ENCODE data around the gene FTSJ3. TPM values are rescaled to one million over a fixed set of nuclear protein-coding genes. Genes with fewer than 3 reads are reported as not detected.

Gene FTSJ3
- total RNA-seq, 1 experiment from 2014 or later, result 36.9 TPM

DNA sequence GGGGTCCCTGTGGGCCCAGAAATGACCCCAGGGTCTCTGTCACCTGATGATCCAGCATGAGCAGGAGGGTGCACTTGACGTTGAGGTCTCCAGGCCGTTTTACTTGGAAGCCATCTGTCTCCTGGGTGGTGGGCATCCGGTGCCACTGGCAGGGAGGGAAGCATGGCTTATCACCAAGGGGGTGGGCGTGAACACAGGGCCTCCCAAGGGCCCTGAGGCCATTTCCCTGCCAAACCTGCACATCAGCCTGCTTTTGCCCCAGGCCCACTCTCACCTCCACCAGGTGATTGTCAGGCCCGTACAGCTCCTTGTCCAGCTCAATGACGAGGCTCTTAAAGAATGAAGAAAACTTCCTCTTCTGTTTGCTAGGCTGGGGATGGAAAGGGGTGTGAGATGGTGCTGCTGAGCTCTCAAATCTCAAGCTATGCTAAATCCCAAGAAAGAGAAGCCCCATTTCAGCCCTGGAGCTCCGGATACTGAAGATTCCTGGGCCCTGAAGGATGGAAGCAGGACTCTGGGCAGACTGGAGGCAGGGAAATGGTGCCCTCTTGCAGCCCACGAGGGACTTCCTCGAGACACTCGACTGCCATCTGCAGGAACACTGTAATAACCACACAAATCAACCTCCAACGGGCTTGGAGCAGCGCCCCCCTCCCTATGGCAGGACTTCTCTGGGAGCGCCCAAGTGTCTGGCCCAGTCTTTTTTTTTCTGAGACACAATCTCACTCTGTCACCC lies 7.1 kb upstream of the FTSJ3 start:
- Histone ChIP-seq H3K4me3 (no peak overlapping the region), H3K9me2 (ENCODE audit: insufficient read depth) (no peaks in the 10 kb centered on the region), H2AFZ (no peak overlapping the region), H3K79me2 (ENCODE audit: low read depth) (peaks cover 40% of the 10 kb centered on the region), H3K4me1 (replicated peaks; ENCODE audit: insufficient read depth) (peaks cover 20% of the 10 kb centered on the region), H3K4me2 (no peak overlapping the region), H3F3A (ENCODE audit: insufficient read depth, low read depth) (peaks cover 40% of the 10 kb centered on the region), H3K27me3 (ENCODE audit: insufficient read depth, low read depth) (no peaks in the 10 kb centered on the region), H3K36me3 (ENCODE audit: low read depth) (peaks cover 19% of the 10 kb centered on the region; the same call in 1 of the 2 replicates), H3K27ac (no peak overlapping the region), H3K9me3 (ENCODE audit: insufficient read depth, low read depth) (no peaks in the 10 kb centered on the region), H4K20me1 (ENCODE audit: insufficient read depth) (peaks cover 12% of the 10 kb centered on the region)
- no TSS peak for BruUV-seq (replicated peaks)
- ChIA-PET CTCF (no interaction called here), POLR2A (ENCODE audit: unreplicated experiment) (interaction anchor here (0.7 kb wide), 1 partner anchor 56 kb away, joined by 3 read pairs; no protein-coding TSS in a partner anchor)
- peak; percentile 40 to 63 for DNase-seq
- intact Hi-C loops (cut with micrococcal nuclease; ENCODE audit: unreplicated experiment), result no loop called here
- TF ChIP-seq, protein P1, sequence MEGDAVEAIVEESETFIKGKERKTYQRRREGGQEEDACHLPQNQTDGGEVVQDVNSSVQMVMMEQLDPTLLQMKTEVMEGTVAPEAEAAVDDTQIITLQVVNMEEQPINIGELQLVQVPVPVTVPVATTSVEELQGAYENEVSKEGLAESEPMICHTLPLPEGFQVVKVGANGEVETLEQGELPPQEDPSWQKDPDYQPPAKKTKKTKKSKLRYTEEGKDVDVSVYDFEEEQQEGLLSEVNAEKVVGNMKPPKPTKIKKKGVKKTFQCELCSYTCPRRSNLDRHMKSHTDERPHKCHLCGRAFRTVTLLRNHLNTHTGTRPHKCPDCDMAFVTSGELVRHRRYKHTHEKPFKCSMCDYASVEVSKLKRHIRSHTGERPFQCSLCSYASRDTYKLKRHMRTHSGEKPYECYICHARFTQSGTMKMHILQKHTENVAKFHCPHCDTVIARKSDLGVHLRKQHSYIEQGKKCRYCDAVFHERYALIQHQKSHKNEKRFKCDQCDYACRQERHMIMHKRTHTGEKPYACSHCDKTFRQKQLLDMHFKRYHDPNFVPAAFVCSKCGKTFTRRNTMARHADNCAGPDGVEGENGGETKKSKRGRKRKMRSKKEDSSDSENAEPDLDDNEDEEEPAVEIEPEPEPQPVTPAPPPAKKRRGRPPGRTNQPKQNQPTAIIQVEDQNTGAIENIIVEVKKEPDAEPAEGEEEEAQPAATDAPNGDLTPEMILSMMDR (conservative IDR thresholded peaks at IDR 0.05), result peak; percentile 58; the same call in 1 of the 2 replicates
- TF ChIP-seq EZH2 (IDR thresholded peaks at IDR 0.05; ENCODE audit: low read depth), result no peak

GRCh38 chr17:63833741-63834373 lies 6.4 kb upstream of the FTSJ3 start:
- peaks cover 33% of the 10 kb centered on the region for H3F3A ChIP-seq (ENCODE audit: insufficient read depth, low read depth)
- intact Hi-C loops (cut with micrococcal nuclease; ENCODE audit: unreplicated experiment), result no loop called here
- DNase-seq, result no peak
- peaks cover 41% of the 10 kb centered on the region for H3K79me2 ChIP-seq (ENCODE audit: low read depth)
- ChIA-PET POLR2A (ENCODE audit: unreplicated experiment) (interaction anchor here (0.7 kb wide), 1 partner anchor 55 kb away, joined by 3 read pairs; no protein-coding TSS in a partner anchor), CTCF (no interaction called here)
- peaks cover 26% of the 10 kb centered on the region for H3K36me3 ChIP-seq (ENCODE audit: low read depth)
- H3K4me2 ChIP-seq, result no peak overlapping the region
- H3K9me2 ChIP-seq (ENCODE audit: insufficient read depth), result no peaks in the 10 kb centered on the region
- no peaks in the 10 kb centered on the region for H3K9me3 ChIP-seq (ENCODE audit: insufficient read depth, low read depth)
- peaks cover 12% of the 10 kb centered on the region for H4K20me1 ChIP-seq (ENCODE audit: insufficient read depth)
- peaks cover 15% of the 10 kb centered on the region for H3K4me1 ChIP-seq (replicated peaks; ENCODE audit: insufficient read depth)
- TF ChIP-seq, protein P1 (conservative IDR thresholded peaks at IDR 0.05), result no peak
- no peak for TF ChIP-seq EZH2 (IDR thresholded peaks at IDR 0.05; ENCODE audit: low read depth)
- H2AFZ ChIP-seq, result no peak overlapping the region
- H3K27ac ChIP-seq, result no peak overlapping the region
- no peaks in the 10 kb centered on the region for H3K27me3 ChIP-seq (ENCODE audit: insufficient read depth, low read depth)
- BruUV-seq (replicated peaks), result no TSS peak
- H3K4me3 ChIP-seq, result no peak overlapping the region

GRCh38 chr17:63833026-63833740 lies 5.7 kb upstream of the FTSJ3 start:
- Histone ChIP-seq H3K27ac (no peak overlapping the region), H3K4me1 (replicated peaks; ENCODE audit: insufficient read depth) (peaks cover 15% of the 10 kb centered on the region), H3F3A (ENCODE audit: insufficient read depth, low read depth) (peaks cover 34% of the 10 kb centered on the region), H2AFZ (no peak overlapping the region), H3K4me2 (no peak overlapping the region), H3K36me3 (ENCODE audit: low read depth) (peaks cover 31% of the 10 kb centered on the region), H4K20me1 (ENCODE audit: insufficient read depth) (peaks cover 16% of the 10 kb centered on the region), H3K9me3 (ENCODE audit: insufficient read depth, low read depth) (no peaks in the 10 kb centered on the region), H3K9me2 (ENCODE audit: insufficient read depth) (no peaks in the 10 kb centered on the region), H3K4me3 (no peak overlapping the region), H3K27me3 (ENCODE audit: insufficient read depth, low read depth) (no peaks in the 10 kb centered on the region), H3K79me2 (ENCODE audit: low read depth) (peaks cover 41% of the 10 kb centered on the region)
- BruUV-seq (replicated peaks), result no TSS peak
- CTCF ChIA-PET, result no interaction called here
- POLR2A ChIA-PET (ENCODE audit: unreplicated experiment), result no interaction called here
- no peak for TF ChIP-seq EZH2 (IDR thresholded peaks at IDR 0.05; ENCODE audit: low read depth)
- TF ChIP-seq, protein P1 (conservative IDR thresholded peaks at IDR 0.05), result no peak
- intact Hi-C loops (cut with micrococcal nuclease; ENCODE audit: unreplicated experiment), result no loop called here
- no peak for DNase-seq

All from PC-9 (cell line).